HG02610 (cell line): ENCODE results near the gene STARD3.

ENCODE experiments used
- ATAC-seq: cut with Tn5 transposase; IDR thresholded peaks from one replicate; pipeline ENCODE4 v1.9.1; 2021; ENCODE audit warnings: mild to moderate bottlenecking, moderate library complexity; ENCODE audit not compliant: unreplicated experiment

Gene STARD3

DNA sequence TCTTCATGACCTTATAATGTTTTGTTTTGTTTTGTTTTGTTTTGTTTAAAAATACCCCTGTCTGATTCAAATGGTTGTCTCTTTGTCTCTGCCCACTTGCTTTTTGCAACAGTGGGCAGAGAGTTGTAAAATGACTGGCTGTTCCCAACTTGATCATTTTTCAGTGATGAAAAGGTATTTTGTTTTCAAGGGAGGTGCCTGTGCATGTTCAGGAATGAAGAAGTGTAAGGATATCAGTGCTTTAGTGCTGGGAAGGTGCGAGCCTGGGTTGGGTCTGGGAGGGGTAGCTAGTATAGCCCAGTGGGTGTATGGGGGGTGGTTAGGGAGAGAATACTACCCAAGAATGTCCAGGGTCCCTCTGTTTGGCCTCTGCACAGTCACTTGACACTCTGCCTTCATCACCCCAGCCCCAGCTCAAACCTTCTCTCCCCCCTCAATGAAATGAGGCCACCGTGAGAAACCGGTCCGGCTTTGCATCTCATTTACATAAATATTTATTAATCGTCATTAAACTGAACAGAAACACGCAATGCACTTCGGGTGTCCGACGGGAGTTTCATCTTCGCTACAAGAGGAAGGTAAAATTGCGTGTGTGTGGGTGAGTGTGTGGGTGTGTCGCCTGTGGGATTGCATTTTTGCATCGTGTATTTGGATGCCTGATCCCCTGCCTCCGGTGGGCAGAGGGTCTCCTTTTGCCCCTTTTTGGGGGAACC, 33.5 kb upstream of the STARD3 start:
- ATAC-seq, result no peak

DNA sequence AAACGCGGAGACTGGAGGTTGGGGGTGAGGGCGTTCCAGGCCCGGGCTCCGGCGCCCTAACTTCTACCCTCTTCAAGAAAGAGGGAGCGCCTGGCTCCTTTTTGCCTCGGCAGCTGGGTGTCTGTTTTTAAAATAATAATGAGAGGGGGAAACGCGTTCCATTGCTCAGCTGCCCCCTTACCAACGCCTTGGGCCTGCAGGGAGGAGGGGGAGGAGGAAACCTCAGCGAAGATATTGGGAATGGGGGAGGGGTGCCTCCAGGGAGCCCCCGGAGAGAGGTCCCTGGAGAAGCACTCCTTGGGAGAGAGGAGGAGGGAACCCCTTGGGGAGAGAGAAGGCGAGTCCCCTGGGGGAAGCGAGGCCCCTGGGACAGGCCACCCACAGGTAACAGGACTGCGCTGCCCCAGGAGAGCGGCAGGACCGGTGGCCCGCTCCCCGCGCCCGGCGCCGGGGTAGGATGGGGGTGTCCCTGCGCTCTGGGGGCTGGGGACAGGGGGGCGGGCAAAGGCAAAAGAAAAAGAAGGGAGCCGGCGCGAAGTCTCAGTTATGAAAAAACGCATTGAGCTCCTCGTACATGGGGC, 31.9 kb upstream of the STARD3 start:
- ATAC-seq, result no peak

DNA sequence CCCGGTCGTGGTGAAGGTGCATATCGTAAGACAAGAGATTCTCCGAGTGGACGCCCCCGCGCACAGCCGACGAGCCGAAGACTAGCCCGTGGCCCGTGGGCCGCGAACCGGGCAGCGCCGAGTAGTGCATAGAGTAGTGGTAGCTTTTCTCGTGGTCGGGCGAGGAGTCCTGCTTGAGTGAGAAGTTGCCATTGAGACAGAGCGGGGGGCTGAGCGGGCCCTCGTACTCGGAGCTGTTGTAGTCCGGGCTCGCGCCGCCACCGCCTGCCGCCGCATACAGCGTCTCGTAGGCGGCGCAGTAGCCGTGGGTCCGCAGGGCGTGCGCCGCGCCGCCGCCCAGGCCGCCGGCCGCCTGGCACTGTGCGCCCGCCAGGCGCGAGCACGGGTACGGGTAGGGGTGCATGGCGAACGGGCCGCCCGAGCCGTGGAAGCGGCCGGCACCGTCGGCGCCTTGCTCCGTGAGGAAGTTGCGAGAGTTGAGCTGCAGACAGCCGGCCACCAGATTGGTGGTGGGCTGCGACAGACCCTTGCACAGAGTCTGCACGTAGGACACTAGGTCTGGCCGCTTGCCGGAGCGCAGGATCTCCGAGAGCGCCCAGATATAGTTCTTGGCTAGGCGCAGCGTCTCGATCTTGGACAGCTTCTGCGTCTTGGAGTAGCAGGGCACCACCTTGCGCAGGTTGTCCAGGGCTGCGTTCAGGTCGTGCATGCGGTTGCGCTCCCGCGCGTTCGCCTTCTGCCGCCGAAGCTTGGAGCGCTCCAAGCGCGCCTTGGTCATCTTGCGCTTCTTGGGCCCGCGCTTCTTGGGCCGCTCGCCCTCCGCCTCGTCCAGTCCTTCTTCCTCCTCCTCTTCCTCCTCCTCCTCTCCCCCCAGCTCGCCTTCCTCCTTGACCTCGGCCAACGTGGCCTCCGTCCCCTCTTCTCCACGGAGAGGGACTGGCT, 31.2 kb upstream of the STARD3 start:
- ATAC-seq, result no peak

DNA sequence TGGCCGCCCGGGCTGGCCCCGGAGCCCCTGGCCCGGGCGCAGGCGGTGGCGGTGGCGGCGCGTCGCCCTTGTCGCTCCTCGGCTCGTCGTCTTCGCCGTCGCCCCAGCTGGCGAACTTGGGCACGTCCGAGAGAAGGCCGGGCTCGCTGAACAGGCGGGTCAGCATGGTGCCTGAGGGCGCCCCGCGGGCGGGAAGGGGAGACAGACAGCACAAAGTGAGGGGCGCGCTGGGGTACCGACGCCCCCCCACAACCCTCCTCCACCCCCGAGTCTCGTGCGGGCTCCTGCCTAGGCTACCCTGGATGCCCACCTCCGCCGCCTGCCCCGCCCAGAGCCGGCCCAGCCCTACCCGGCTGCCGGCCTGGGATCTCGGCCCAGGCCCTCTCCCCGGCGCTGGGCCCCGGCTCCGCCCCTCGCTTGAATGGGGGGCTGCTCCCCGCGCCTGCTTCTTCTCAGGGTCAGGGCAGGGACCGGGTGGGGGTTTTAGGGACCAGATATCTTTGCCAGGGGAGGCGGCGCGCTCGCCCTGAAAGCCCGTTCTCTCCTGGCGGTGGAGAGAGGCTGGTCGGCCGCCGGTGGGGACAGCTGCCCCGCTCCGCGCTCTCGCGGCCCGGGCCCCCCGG, 30.4 kb upstream of the STARD3 start:
- ATAC-seq, result no peak

DNA sequence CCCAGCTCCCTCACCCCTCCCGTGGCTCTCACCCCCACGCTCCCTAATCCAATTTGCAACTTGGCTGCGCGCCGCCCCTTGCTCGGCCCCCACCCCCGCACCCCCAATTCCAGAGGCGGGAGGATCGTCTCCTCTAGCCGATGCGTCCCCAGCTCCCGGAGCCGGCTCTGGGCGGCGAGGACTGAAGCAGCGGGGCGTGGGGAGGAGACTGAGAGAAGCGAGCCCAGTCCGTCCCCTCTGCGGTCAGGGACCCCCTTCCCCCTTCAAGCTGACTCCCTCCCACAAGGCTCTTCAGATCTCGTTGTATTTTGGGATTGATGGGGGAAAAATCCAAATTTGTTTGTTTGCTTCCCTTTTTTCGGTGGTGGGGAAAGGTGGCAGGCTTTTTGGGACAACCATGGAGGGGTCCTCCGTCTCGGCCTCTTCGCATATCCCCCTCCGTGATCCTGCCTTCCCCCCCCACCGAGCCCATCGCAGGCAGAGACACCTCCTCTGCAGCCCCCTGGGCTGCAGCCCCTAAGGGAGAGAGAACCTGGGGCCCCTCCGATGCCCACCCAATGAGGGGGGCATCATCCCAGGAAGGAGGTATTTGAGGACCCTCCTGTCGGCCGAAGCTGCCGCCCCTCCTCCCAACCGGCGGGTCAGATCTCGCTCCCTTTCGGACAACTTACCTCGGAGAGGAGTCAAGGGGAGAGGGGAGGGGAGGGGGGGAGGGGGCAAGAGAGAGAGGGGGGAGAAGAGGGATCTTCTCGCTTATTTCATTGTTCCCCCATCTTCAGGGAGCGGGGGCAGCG, 29.7 kb upstream of the STARD3 start:
- no peak for ATAC-seq

DNA sequence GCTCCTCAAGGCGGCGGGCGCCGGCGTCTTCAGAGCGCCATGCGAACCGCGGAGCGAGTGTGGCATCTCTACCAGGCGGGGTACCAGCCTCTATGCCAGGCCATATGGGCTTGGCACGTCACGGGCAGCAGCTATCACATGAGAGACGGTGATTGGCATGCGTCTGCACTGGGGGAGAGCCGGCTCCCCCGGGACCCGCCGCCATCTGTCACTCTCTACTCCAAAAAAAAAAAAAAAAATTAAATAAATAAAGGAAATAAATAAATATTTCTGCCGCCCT, 29.2 kb upstream of the STARD3 start, which contains the start of gene NEUROD2:
NEUROD2 (minus strand) TSS at position 70 of the 280 bp plus-strand sequence. CDS start 1,321 bp downstream, outside the sequence.
- ATAC-seq, result no peak

- ATAC-seq, result no peak
These were observed 28.6 kb upstream of the STARD3 start for GRCh38 chr17:39608142-39608981.

DNA sequence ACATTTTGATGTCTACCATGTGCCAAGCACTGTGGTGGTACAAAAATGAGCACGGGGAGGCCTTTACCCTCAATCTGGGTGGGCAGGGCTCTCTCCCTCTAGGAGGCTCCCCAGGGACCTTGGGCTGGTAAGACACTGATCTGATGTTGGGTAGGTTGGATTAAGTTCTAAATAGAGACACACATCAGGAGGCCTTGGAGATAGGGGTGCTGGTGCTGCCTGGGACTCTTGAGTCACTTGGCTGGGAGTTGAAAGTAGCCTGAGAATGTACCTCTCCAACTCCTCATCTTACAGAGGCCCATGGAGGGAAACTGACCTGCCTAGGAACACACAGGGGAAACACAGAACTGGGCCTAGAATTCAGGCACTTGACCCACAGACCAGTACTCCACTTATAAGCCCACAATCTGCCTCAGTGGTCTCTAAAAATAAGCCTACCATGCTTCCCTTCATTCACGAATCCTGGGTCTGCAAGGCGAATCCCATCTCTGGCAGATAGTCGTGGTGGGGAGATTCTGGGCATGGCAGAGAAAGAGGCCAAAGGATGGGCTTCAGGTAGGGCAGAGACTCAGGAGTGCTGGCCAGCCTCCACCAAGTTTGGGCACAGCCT, 27.4 kb upstream of the STARD3 start:
- ATAC-seq, result no peak

- ATAC-seq, result no peak
These were observed 25.4 kb upstream of the STARD3 start for GRCh38 chr17:39611401-39612112.

DNA sequence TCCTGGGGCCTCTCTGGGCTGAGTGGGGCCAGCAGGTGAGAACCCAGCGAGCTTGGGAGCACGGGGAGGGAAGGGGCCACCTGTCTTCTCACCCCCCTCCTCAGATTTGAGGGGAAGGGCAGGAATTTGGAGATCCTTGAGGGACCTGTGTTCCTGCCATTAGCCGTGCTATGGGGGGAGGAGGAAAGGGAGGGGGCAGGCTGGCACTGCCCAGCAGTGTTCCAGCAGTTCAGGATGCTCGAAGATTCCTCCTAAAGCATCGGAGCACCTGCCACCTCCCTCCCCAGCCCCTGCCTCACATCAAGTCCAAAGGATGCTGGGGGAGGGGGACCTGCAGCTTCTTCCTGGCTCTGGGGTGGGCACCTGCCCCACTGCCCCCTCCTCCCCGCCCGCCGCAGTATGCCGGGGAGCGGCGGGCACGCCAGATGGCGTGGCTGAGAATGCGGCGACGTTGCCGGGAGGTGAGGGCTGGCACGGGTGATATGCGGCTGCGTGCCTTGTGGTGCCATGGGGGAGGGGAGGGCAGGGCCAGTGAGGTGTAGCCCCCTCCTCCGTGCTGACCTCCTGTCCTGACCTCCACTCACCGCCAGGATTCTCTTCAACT, 24.6 kb upstream of the STARD3 start:
- ATAC-seq, result no peak

DNA sequence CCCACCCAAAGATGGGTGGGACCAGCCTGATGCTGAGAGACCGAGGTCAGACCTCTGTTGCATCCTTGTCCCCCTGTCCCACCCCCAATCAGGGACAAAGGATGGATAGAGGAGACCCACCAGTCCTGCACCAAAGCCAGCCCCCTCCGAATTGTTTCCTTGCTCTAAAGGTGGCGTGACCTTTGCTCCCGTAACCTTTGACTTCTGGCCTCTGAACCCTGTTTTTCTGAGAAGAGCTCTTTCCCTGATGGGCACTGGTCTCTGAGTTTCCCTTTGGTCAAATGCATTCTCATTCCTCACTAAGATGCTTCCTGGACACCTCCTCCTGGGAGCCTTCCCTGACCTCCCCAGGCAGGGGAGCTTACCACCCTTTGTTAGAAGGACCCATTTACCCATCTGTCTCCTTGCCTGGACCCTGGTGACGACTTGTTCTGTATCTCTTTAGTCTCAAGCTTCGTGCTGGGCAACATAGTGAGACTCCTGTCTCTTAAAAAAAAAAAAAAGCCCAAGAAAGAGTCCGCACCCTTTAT, 23.9 kb upstream of the STARD3 start:
- no peak for ATAC-seq

DNA sequence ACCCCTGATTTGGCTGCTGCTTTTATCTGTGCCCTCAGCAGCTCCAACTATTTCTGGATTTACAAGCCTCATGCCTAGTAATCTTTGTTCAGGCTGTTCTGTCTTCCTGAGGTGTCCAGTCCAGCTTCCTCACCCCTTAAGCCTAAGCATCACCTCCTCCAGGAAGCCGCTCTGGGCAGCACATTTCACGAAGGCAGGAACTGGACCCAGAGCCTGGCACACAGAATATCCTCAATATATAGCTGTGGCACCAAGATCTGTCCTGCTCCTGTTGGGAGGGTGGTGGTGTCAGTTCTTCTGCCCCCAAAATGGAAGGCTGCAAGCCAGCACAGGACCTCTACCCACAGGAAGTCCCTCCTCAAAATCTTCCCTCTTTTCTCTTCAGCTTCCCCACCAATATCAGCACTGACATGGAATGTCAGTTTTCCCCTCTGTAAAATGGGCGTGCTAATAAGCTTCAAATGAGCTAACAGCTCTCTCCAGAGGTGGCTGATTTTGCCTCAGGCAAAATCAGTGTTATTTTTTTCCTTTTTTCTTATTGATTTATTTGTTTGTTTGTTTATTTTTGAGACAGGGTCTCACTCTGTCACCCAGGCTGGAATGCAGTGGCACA, 22.3 kb upstream of the STARD3 start:
- ATAC-seq, result no peak

- ATAC-seq, result no peak
These were observed 21.5 kb upstream of the STARD3 start for GRCh38 chr17:39615434-39615833.

DNA sequence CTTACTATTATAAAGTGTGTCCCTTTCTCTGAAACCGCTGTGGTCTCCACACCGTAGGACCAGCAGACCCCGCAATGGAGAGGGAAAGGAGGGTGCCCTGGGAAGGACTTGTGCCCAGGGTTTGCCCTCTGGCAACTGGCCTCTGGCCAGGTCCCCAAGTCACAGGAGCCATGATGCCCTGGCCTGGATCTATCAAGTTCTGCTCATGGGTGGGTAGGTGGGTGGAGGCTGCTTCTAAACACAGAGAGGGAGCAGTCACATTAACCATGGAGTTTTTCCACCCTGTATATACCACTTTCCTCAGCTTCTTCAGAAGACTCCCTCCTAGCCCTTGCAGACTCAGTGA, 19.9 kb upstream of the STARD3 start:
- no peak for ATAC-seq

GRCh38 chr17:39617446-39618245, 19.3 kb upstream of the STARD3 start:
- ATAC-seq, result no peak

GRCh38 chr17:39618246-39618913, 18.6 kb upstream of the STARD3 start:
- no peak for ATAC-seq
